Left ventricle myocardium inferior (tissue), 1 donor: Measurements from ENCODE around the gene IL1RAPL1. TPM values are rescaled to one million over a fixed set of nuclear protein-coding genes. Genes with fewer than 3 reads are reported as not detected.

Experiments
- DNase-seq: peaks from one replicate; pipeline ENCODE4 v3.0.0-alpha.2; 2020
- H3K27ac ChIP-seq: fragments of 200-600 bp; replicated peaks from 2 replicates; pipeline ENCODE4 v1.8.0; 2021
- H3K27me3 ChIP-seq: fragments of 200-600 bp; 2 replicates; pipeline ENCODE4 v1.8.0; 2021; ENCODE audit warnings: low read depth
- H3K36me3 ChIP-seq: fragments of 200-600 bp; 2 replicates; pipeline ENCODE4 v1.8.0; 2021
- H3K4me1 ChIP-seq: fragments of 200-600 bp; 2 replicates; pipeline ENCODE4 v1.8.0; 2021
- H3K4me3 ChIP-seq: fragments of 200-600 bp; 2 replicates; pipeline ENCODE4 v1.8.0; 2021; ENCODE audit warnings: mild to moderate bottlenecking, moderate library complexity
- H3K9me3 ChIP-seq: fragments of 200-600 bp; replicated peaks from 2 replicates; pipeline ENCODE4 v1.8.0; 2021
- intact Hi-C: fragments of 100-400 bp; cut with micrococcal nuclease; formaldehyde crosslinking; loops from one replicate; pipeline ENCODE4 v1.11.0; 2022
- total RNA-seq: library from RNA; stranded (reverse); fragmentation: NEBNext Ultra II Directional; extraction: Animal tissue kit (Norgen Biotek cat#: 25700); gene quantifications from one replicate; pipeline ENCODE4 v1.2.1, GENCODE V29; 2021
- TF ChIP-seq, protein P1 (sequence below): fragments of 200-600 bp; IDR thresholded peaks from 2 replicates; pipeline ENCODE4 v1.8.0; 2021; ENCODE audit warnings: antibody characterized with exemption, mild to moderate bottlenecking, borderline replicate concordance
- donor health status: DM: no; HTN: yes; CAD: no; lungs with severe emphysema.

Gene IL1RAPL1
- total RNA-seq, 1 donor from 2014 or later = 1.9 TPM

GRCh38 chrX:28649541-28649940, 62.3 kb downstream of the IL1RAPL1 start:
- Histone ChIP-seq H3K27me3 (no peaks in the 10 kb centered on the region), H3K9me3 (no peaks in the 10 kb centered on the region), H3K4me1 (no peaks in the 10 kb centered on the region), H3K27ac (no peak overlapping the region), H3K4me3 (no peak overlapping the region), H3K36me3 (no peaks in the 10 kb centered on the region)
- intact Hi-C loops = no loop called here
- no peak for DNase-seq
- TF ChIP-seq, protein P1, sequence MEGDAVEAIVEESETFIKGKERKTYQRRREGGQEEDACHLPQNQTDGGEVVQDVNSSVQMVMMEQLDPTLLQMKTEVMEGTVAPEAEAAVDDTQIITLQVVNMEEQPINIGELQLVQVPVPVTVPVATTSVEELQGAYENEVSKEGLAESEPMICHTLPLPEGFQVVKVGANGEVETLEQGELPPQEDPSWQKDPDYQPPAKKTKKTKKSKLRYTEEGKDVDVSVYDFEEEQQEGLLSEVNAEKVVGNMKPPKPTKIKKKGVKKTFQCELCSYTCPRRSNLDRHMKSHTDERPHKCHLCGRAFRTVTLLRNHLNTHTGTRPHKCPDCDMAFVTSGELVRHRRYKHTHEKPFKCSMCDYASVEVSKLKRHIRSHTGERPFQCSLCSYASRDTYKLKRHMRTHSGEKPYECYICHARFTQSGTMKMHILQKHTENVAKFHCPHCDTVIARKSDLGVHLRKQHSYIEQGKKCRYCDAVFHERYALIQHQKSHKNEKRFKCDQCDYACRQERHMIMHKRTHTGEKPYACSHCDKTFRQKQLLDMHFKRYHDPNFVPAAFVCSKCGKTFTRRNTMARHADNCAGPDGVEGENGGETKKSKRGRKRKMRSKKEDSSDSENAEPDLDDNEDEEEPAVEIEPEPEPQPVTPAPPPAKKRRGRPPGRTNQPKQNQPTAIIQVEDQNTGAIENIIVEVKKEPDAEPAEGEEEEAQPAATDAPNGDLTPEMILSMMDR = no peak

GRCh38 chrX:28651186-28651585, 63.9 kb downstream of the IL1RAPL1 start:
- intact Hi-C loops = no loop called here
- Histone ChIP-seq H3K9me3 (no peaks in the 10 kb centered on the region), H3K27me3 (no peaks in the 10 kb centered on the region), H3K4me3 (no peak overlapping the region), H3K36me3 (no peaks in the 10 kb centered on the region), H3K4me1 (no peaks in the 10 kb centered on the region), H3K27ac (no peak overlapping the region)
- no peak for DNase-seq
- TF ChIP-seq, protein P1 = no peak

DNA sequence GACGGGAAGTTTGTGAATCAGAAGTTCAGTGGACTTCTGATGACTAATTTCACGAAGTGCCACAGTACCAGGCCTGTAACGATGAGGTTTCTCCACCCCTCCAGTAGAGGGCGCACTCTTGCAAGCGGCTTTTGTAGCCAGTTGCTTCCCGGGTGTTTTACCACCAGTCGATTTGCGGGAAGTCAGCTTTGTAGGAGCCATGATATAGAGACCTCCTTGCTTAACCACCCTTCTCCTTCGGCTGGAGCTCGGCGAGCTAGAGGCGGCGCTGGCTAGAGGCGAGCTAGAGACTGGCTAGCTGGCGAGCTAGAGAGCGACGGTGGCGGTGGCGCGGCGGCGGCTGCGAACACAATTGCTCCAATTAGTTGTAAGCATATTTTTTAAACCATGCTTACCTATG, 72.0 kb downstream of the IL1RAPL1 start:
- Histone ChIP-seq H3K36me3 (no peaks in the 10 kb centered on the region), H3K27me3 (no peaks in the 10 kb centered on the region), H3K4me3 (no peak overlapping the region)

GRCh38 chrX:28665778-28666177, 78.5 kb downstream of the IL1RAPL1 start:
- Histone ChIP-seq H3K4me3 (no peak overlapping the region), H3K27me3 (no peaks in the 10 kb centered on the region), H3K36me3 (no peaks in the 10 kb centered on the region), H3K4me1 (no peaks in the 10 kb centered on the region), H3K27ac (no peak overlapping the region), H3K9me3 (no peaks in the 10 kb centered on the region)
- TF ChIP-seq, protein P1 = no peak
- intact Hi-C loops = no loop called here
- DNase-seq = no peak

More for the DNA sequence above, 72.0 kb downstream of the IL1RAPL1 start:
- no peak for DNase-seq
- TF ChIP-seq, protein P1 = no peak
- intact Hi-C loops = no loop called here
- no peaks in the 10 kb centered on the region for H3K9me3 ChIP-seq
- no peak overlapping the region for H3K27ac ChIP-seq
- no peaks in the 10 kb centered on the region for H3K4me1 ChIP-seq

DNA sequence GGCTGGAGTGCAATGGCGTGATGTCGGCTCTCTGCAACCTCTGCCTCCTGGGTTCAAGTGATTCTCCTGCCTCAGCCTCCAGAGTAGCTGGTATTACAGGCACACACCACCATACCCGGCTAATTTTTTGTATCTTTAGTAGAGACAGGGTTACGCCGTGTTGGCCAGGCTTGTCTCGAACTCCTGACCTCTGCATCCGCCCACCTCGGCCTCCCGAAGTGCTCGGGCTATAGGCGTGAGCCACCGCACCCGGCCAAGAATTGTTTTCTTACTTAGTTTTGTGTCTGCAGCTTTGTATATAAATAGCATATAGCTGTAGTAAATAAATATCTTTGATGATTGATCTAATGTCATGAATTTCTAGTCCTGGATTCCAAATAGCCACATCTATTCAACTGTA, 81.1 kb downstream of the IL1RAPL1 start:
- Histone ChIP-seq H3K4me1 (peaks cover 5% of the 10 kb centered on the region), H3K27ac (no peak overlapping the region), H3K4me3 (no peak overlapping the region), H3K27me3 (no peaks in the 10 kb centered on the region), H3K36me3 (no peaks in the 10 kb centered on the region), H3K9me3 (no peaks in the 10 kb centered on the region)
- DNase-seq = no peak
- intact Hi-C loops = no loop called here
- TF ChIP-seq, protein P1 = no peak

DNA sequence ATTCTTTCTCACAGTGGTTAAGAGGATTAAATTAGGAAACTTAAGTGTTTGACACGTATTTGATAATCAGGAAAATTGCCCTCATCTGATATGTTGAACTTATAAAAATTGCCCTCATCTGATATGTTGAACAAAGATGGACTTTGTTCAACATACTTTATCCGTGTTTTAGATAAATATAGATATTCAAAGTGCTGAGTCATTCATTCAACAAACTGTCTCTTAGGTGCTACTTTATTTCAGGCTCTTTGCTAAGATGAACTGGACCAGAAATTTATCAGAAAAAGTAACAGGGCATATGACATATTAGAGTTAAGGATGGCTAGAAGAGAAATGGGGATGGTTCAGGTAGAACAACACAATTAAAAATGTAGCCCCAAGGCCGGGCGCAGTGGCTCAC, 81.7 kb downstream of the IL1RAPL1 start:
- Histone ChIP-seq H3K36me3 (no peaks in the 10 kb centered on the region), H3K4me1 (peaks cover 5% of the 10 kb centered on the region), H3K27ac (no peak overlapping the region), H3K9me3 (no peaks in the 10 kb centered on the region), H3K27me3 (no peaks in the 10 kb centered on the region), H3K4me3 (no peak overlapping the region)
- TF ChIP-seq, protein P1 = no peak
- no peak for DNase-seq
- intact Hi-C loops = no loop called here
